GM23338 (cell line): ENCODE measurements around the gene DOCK4. TPM values are rescaled to one million over a fixed set of nuclear protein-coding genes. Genes with fewer than 3 reads are reported as not detected.

Source experiments
- ATAC-seq: fragments of 200-7000 bp; cut with Tn5 transposase; 3 replicates; pipeline ENCODE4 v1.9.1; 2020
- DNase-seq: peaks from one replicate; pipeline ENCODE4 v3.0.0-alpha.2; 2015; ENCODE audit warnings: low spot score
- H2AFZ ChIP-seq: fragments of 200-600 bp; sonication (generic); 2 replicates; pipeline ENCODE4 v1.8.0; 2016; ENCODE audit warnings: antibody characterized with exemption, mild to moderate bottlenecking, moderate library complexity
- H3F3A ChIP-seq: fragments of 200-600 bp; sonication (generic); replicated peaks from 2 replicates; pipeline ENCODE4 v1.8.0; 2017; ENCODE audit warnings: antibody characterized with exemption, mixed run types, low read depth
- H3K27ac ChIP-seq: fragments of 200-600 bp; sonication (generic); 2 replicates; pipeline ENCODE4 v1.6.1; 2016; ENCODE audit warnings: low read depth
- H3K27me3 ChIP-seq: fragments of 200-600 bp; sonication (generic); 2 replicates; pipeline ENCODE4 v1.8.0; 2016; ENCODE audit warnings: mild to moderate bottlenecking, mixed run types, moderate library complexity; ENCODE audit not compliant: insufficient read depth
- H3K36me3 ChIP-seq: fragments of 200-600 bp; sonication (generic); 2 replicates; pipeline ENCODE4 v1.8.0; 2016; ENCODE audit warnings: mild to moderate bottlenecking; ENCODE audit not compliant: insufficient read depth
- H3K4me1 ChIP-seq: fragments of 200-600 bp; sonication (generic); 2 replicates; pipeline ENCODE4 v1.8.0; 2016; ENCODE audit warnings: mild to moderate bottlenecking, moderate library complexity; ENCODE audit not compliant: insufficient read depth
- H3K4me2 ChIP-seq: fragments of 200-600 bp; sonication (generic); 2 replicates; pipeline ENCODE4 v1.7.1; 2017; ENCODE audit warnings: mixed run types
- H3K4me3 ChIP-seq: fragments of 200-600 bp; sonication (generic); 2 replicates; pipeline ENCODE4 v1.6.1; 2016; ENCODE audit warnings: mixed run types
- H3K79me2 ChIP-seq: fragments of 200-600 bp; sonication (generic); replicated peaks from 2 replicates; pipeline ENCODE4 v1.8.0; 2017; ENCODE audit warnings: mild to moderate bottlenecking; ENCODE audit not compliant: insufficient read depth
- H3K9me2 ChIP-seq: fragments of 200-600 bp; sonication (generic); 2 replicates; pipeline ENCODE4 v1.8.0; 2017; ENCODE audit not compliant: insufficient read depth
- H4K20me1 ChIP-seq: fragments of 200-600 bp; sonication (generic); replicated peaks from 2 replicates; pipeline ENCODE4 v1.8.0; 2017; ENCODE audit warnings: mild to moderate bottlenecking; ENCODE audit not compliant: insufficient read depth
- H3K27ac Mint-ChIP-seq: 2 replicates; pipeline ENCODE4 v1.8.0; 2020; ENCODE audit warnings: inconsistent platforms, mild to moderate bottlenecking, moderate library complexity, mixed read lengths
- H3K27me3 Mint-ChIP-seq: 3 replicates; pipeline ENCODE4 v1.8.0; 2022; ENCODE audit warnings: low read depth, mild to moderate bottlenecking, moderate library complexity, mixed read lengths, inconsistent platforms; ENCODE audit not compliant: insufficient read depth, poor library complexity
- H3K36me3 Mint-ChIP-seq: 3 replicates; pipeline ENCODE4 v1.8.0; 2021; ENCODE audit warnings: low read depth, mild to moderate bottlenecking, inconsistent platforms, moderate library complexity, mixed read lengths
- H3K4me1 Mint-ChIP-seq: 3 replicates; pipeline ENCODE4 v1.8.0; 2020; ENCODE audit warnings: mild to moderate bottlenecking, inconsistent platforms, mixed read lengths
- H3K4me3 Mint-ChIP-seq: 3 replicates; pipeline ENCODE4 v1.8.0; 2021; ENCODE audit warnings: moderate library complexity, mild to moderate bottlenecking, inconsistent platforms, mixed read lengths
- H3K9me3 Mint-ChIP-seq: 3 replicates; pipeline ENCODE4 v1.8.0; 2020; ENCODE audit warnings: moderate library complexity, mild to moderate bottlenecking, inconsistent platforms, mixed read lengths
- EZH2 ChIP-seq: fragments of 200-600 bp; sonication (generic); IDR thresholded peaks from one replicate; pipeline ENCODE4 v1.8.0; 2017; ENCODE audit warnings: antibody characterized with exemption, mild to moderate bottlenecking, low read depth; ENCODE audit not compliant: unreplicated experiment
- EZH2phosphoT487 ChIP-seq: fragments of 200-600 bp; sonication (generic); IDR thresholded peaks from one replicate; pipeline ENCODE4 v1.8.1; 2018; ENCODE audit warnings: antibody characterized with exemption; ENCODE audit not compliant: unreplicated experiment
- JUNB ChIP-seq: IDR thresholded peaks from one replicate; pipeline ENCODE4 v1.6.1; 2016; ENCODE audit warnings: antibody characterized with exemption; ENCODE audit not compliant: unreplicated experiment
- NANOG ChIP-seq: IDR thresholded peaks from 2 replicates; pipeline ENCODE4 v1.6.1; 2016; ENCODE audit warnings: antibody characterized with exemption, borderline replicate concordance
- POLR2AphosphoS5 ChIP-seq: IDR thresholded peaks from 2 replicates; pipeline ENCODE4 v1.6.1; 2016; ENCODE audit warnings: antibody characterized with exemption, low read depth
- STAT1 ChIP-seq: IDR thresholded peaks from one replicate; pipeline ENCODE4 v1.6.1; 2016; ENCODE audit warnings: antibody characterized with exemption; ENCODE audit not compliant: unreplicated experiment
- ZNF114 ChIP-seq: fragments of 250-450 bp; sonication (Bioruptor Pico); IDR thresholded peaks from 2 replicates; pipeline ENCODE4 v1.5.0; 2020; ENCODE audit warnings: mild to moderate bottlenecking, moderate library complexity
- ZNF331 ChIP-seq: fragments of 250-450 bp; sonication (Bioruptor Pico); IDR thresholded peaks from 2 replicates; pipeline ENCODE4 v1.5.0; 2020; ENCODE audit warnings: low read depth, mild to moderate bottlenecking, moderate library complexity
- polyA plus RNA-seq: library from polyadenylated mRNA; unstranded; fragments of >200 nt; fragmentation: Nextera tagmentation; extraction: Ambion mirVana; gene quantifications from 2 replicates; pipeline ENCODE4 v1.2.1, GENCODE V29; 2016
- total RNA-seq: library from RNA; depleted of rRNA; stranded (reverse); fragments of >200 nt; shearing (Covaris generic); gene quantifications from 2 replicates; pipeline ENCODE4 v1.2.3, GENCODE V29; 2014
- TF ChIP-seq, protein P1 (sequence below): IDR thresholded peaks from one replicate; pipeline ENCODE4 v1.6.1; 2018; ENCODE audit warnings: antibody characterized with exemption; ENCODE audit not compliant: unreplicated experiment
- TF ChIP-seq, protein P2 (sequence below): fragments of 250-450 bp; sonication (Bioruptor Pico); IDR thresholded peaks from 2 replicates; pipeline ENCODE4 v1.5.0; 2020; ENCODE audit warnings: mild to moderate bottlenecking, moderate library complexity
- TF ChIP-seq, protein P3 (sequence below): IDR thresholded peaks from 2 replicates; pipeline ENCODE4 v1.6.1; 2016; ENCODE audit warnings: antibody characterized with exemption
- TF ChIP-seq, protein P4 (sequence below), 2 experiments: fragments of 200-600 bp in 1 of 2; sonication (generic) in 1 of 2; conservative IDR thresholded peaks; 2 replicates each; pipeline versions ENCODE4 v1.5.1 to v1.6.1; 2016 to 2017; ENCODE audit warnings: antibody characterized with exemption in 2 of 2, low read depth in 2 of 2, mild to moderate bottlenecking in 2 of 2, moderate library complexity in 1 of 2

Gene DOCK4
- total and polyA plus RNA-seq, 2 experiments from 2014 or later = 6.3 to 33.8 TPM

DNA sequence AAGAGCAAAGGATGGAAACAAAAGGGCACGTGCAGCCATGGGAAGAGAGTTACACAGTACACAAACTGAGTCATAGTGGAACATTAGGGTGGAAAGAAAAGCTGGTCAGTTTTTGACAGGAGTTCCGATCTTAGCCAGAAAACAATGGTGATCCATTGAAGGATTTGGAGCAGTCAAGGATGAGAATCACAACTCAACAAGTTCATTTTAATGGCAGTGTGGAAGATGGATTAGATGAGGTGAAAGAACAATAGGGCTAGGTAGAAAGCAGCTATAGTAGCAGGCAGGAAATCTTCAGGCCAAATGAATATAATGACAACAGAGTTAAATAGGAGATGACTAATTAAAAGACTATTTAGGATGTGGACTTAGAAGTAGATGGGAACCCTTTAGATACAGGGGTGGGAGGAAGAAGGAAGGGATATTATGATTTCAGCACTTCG lies 136.3 kb downstream of the DOCK4 start:
- H3K4me3 ChIP-seq = no peak overlapping the region
- Mint-ChIP-seq H3K36me3 (0 out of 3 replicates have a peak, but pooled peaks cover 5% of the 10 kb centered on the region), H3K9me3 (no peaks in the 10 kb centered on the region; the same call in 2 of the 3 replicates), H3K27ac (no peak overlapping the region), H3K4me3 (no peak overlapping the region), H3K27me3 (no peaks in the 10 kb centered on the region), H3K4me1 (peaks cover 27% of the 10 kb centered on the region)
- H3K4me2 ChIP-seq = no peak overlapping the region
- TF ChIP-seq EZH2 = no peak
- no peak for TF ChIP-seq STAT1
- TF ChIP-seq, protein P1, sequence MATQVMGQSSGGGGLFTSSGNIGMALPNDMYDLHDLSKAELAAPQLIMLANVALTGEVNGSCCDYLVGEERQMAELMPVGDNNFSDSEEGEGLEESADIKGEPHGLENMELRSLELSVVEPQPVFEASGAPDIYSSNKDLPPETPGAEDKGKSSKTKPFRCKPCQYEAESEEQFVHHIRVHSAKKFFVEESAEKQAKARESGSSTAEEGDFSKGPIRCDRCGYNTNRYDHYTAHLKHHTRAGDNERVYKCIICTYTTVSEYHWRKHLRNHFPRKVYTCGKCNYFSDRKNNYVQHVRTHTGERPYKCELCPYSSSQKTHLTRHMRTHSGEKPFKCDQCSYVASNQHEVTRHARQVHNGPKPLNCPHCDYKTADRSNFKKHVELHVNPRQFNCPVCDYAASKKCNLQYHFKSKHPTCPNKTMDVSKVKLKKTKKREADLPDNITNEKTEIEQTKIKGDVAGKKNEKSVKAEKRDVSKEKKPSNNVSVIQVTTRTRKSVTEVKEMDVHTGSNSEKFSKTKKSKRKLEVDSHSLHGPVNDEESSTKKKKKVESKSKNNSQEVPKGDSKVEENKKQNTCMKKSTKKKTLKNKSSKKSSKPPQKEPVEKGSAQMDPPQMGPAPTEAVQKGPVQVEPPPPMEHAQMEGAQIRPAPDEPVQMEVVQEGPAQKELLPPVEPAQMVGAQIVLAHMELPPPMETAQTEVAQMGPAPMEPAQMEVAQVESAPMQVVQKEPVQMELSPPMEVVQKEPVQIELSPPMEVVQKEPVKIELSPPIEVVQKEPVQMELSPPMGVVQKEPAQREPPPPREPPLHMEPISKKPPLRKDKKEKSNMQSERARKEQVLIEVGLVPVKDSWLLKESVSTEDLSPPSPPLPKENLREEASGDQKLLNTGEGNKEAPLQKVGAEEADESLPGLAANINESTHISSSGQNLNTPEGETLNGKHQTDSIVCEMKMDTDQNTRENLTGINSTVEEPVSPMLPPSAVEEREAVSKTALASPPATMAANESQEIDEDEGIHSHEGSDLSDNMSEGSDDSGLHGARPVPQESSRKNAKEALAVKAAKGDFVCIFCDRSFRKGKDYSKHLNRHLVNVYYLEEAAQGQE = no peak
- TF ChIP-seq POLR2AphosphoS5 = no peak
- no peak for TF ChIP-seq JUNB
- no peak for TF ChIP-seq ZNF114 (CRISPR knock-in tag)
- TF ChIP-seq ZNF331 (CRISPR knock-in tag) = no peak
- TF ChIP-seq, protein P2, sequence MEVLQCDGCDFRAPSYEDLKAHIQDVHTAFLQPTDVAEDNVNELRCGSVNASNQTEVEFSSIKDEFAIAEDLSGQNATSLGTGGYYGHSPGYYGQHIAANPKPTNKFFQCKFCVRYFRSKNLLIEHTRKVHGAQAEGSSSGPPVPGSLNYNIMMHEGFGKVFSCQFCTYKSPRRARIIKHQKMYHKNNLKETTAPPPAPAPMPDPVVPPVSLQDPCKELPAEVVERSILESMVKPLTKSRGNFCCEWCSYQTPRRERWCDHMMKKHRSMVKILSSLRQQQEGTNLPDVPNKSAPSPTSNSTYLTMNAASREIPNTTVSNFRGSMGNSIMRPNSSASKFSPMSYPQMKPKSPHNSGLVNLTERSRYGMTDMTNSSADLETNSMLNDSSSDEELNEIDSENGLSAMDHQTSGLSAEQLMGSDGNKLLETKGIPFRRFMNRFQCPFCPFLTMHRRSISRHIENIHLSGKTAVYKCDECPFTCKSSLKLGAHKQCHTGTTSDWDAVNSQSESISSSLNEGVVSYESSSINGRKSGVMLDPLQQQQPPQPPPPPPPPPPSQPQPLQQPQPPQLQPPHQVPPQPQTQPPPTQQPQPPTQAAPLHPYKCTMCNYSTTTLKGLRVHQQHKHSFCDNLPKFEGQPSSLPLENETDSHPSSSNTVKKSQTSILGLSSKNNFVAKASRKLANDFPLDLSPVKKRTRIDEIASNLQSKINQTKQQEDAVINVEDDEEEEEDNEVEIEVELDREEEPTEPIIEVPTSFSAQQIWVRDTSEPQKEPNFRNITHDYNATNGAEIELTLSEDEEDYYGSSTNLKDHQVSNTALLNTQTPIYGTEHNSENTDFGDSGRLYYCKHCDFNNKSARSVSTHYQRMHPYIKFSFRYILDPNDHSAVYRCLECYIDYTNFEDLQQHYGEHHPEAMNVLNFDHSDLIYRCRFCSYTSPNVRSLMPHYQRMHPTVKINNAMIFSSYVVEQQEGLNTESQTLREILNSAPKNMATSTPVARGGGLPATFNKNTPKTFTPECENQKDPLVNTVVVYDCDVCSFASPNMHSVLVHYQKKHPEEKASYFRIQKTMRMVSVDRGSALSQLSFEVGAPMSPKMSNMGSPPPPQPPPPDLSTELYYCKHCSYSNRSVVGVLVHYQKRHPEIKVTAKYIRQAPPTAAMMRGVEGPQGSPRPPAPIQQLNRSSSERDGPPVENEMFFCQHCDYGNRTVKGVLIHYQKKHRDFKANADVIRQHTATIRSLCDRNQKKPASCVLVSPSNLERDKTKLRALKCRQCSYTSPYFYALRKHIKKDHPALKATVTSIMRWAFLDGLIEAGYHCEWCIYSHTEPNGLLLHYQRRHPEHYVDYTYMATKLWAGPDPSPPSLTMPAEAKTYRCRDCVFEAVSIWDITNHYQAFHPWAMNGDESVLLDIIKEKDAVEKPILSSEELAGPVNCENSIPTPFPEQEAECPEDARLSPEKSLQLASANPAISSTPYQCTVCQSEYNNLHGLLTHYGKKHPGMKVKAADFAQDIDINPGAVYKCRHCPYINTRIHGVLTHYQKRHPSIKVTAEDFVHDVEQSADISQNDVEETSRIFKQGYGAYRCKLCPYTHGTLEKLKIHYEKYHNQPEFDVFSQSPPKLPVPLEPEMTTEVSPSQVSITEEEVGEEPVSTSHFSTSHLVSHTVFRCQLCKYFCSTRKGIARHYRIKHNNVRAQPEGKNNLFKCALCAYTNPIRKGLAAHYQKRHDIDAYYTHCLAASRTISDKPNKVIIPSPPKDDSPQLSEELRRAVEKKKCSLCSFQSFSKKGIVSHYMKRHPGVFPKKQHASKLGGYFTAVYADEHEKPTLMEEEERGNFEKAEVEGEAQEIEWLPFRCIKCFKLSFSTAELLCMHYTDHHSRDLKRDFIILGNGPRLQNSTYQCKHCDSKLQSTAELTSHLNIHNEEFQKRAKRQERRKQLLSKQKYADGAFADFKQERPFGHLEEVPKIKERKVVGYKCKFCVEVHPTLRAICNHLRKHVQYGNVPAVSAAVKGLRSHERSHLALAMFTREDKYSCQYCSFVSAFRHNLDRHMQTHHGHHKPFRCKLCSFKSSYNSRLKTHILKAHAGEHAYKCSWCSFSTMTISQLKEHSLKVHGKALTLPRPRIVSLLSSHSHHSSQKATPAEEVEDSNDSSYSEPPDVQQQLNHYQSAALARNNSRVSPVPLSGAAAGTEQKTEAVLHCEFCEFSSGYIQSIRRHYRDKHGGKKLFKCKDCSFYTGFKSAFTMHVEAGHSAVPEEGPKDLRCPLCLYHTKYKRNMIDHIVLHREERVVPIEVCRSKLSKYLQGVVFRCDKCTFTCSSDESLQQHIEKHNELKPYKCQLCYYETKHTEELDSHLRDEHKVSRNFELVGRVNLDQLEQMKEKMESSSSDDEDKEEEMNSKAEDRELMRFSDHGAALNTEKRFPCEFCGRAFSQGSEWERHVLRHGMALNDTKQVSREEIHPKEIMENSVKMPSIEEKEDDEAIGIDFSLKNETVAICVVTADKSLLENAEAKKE (CRISPR knock-in tag) = no peak
- TF ChIP-seq, protein P3, sequence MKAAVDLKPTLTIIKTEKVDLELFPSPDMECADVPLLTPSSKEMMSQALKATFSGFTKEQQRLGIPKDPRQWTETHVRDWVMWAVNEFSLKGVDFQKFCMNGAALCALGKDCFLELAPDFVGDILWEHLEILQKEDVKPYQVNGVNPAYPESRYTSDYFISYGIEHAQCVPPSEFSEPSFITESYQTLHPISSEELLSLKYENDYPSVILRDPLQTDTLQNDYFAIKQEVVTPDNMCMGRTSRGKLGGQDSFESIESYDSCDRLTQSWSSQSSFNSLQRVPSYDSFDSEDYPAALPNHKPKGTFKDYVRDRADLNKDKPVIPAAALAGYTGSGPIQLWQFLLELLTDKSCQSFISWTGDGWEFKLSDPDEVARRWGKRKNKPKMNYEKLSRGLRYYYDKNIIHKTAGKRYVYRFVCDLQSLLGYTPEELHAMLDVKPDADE = no peak
- TF ChIP-seq, protein P4, sequence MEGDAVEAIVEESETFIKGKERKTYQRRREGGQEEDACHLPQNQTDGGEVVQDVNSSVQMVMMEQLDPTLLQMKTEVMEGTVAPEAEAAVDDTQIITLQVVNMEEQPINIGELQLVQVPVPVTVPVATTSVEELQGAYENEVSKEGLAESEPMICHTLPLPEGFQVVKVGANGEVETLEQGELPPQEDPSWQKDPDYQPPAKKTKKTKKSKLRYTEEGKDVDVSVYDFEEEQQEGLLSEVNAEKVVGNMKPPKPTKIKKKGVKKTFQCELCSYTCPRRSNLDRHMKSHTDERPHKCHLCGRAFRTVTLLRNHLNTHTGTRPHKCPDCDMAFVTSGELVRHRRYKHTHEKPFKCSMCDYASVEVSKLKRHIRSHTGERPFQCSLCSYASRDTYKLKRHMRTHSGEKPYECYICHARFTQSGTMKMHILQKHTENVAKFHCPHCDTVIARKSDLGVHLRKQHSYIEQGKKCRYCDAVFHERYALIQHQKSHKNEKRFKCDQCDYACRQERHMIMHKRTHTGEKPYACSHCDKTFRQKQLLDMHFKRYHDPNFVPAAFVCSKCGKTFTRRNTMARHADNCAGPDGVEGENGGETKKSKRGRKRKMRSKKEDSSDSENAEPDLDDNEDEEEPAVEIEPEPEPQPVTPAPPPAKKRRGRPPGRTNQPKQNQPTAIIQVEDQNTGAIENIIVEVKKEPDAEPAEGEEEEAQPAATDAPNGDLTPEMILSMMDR (conservative IDR thresholded peaks at IDR 0.05; ENCODE audit: low read depth in 2 of 2) = no peak
- no peak for TF ChIP-seq NANOG
- no peak for TF ChIP-seq EZH2phosphoT487
- no peaks in the 10 kb centered on the region for H3K27me3 ChIP-seq
- no peak overlapping the region for H3K27ac ChIP-seq
- H4K20me1 ChIP-seq = 0 out of 2 replicates have a peak, but pooled peaks cover 4% of the 10 kb centered on the region
- peaks cover 5% of the 10 kb centered on the region; the same call in 1 of the 2 replicates for H3K4me1 ChIP-seq
- DNase-seq = no peak
- peaks cover 16% of the 10 kb centered on the region for H3K79me2 ChIP-seq
- no peaks in the 10 kb centered on the region for H3K36me3 ChIP-seq
- no peak overlapping the region for H2AFZ ChIP-seq
- H3F3A ChIP-seq = no peaks in the 10 kb centered on the region
- H3K9me2 ChIP-seq = peaks cover 5% of the 10 kb centered on the region; the same call in 1 of the 2 replicates
- no peak for ATAC-seq
